AG10803 (cell line): Measurements from ENCODE around the gene CCDC107.
"Not testable (repeated sequence)": the region's sequence is repeated elsewhere in the genome, so short reads cannot be mapped to it uniquely, and the experiment has no call there.

Source experiments
- DNase-seq: peaks from one replicate; pipeline ENCODE4 v3.0.0; 2010; ENCODE audit warnings: low read depth
- H3K4me3 ChIP-seq: 2 replicates; pipeline ENCODE4 v1.5.1; 2011; ENCODE audit warnings: mild to moderate bottlenecking, low read length, control low read depth
- TF ChIP-seq, protein P1 (sequence below): conservative IDR thresholded peaks from 2 replicates; pipeline ENCODE4 v1.5.1; 2011; ENCODE audit warnings: mild to moderate bottlenecking, low read length, control low read depth, inconsistent platforms

The CCDC107 gene

GRCh38 chr9:35643046-35643445, 15.0 kb upstream of the CCDC107 start:
- H3K4me3 ChIP-seq: no peak overlapping the region
- TF ChIP-seq, protein P1, sequence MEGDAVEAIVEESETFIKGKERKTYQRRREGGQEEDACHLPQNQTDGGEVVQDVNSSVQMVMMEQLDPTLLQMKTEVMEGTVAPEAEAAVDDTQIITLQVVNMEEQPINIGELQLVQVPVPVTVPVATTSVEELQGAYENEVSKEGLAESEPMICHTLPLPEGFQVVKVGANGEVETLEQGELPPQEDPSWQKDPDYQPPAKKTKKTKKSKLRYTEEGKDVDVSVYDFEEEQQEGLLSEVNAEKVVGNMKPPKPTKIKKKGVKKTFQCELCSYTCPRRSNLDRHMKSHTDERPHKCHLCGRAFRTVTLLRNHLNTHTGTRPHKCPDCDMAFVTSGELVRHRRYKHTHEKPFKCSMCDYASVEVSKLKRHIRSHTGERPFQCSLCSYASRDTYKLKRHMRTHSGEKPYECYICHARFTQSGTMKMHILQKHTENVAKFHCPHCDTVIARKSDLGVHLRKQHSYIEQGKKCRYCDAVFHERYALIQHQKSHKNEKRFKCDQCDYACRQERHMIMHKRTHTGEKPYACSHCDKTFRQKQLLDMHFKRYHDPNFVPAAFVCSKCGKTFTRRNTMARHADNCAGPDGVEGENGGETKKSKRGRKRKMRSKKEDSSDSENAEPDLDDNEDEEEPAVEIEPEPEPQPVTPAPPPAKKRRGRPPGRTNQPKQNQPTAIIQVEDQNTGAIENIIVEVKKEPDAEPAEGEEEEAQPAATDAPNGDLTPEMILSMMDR: no peak
- DNase-seq: no peak

DNA sequence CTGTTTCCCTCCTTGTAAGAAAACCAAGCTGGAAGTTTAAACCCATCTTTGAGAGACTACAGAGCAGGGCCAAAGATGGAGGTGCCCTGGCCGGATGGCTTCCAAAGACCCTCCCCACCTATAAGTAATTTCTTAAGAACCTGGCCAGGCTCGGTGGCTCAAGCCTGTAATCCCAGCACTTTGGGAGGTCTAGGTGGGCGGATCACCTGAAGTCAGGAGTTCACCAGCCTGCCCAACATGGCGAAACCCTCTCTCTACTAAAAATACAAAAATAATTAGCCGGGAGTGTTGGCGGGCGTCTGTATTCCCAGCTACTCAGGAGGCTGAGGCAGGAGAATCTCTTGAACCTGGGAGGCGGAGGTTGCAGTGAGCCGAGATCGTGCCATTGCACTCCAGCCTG, 12.4 kb upstream of the CCDC107 start:
- not testable (repeated sequence) for DNase-seq
- peak overlapping the region; percentile 70 for H3K4me3 ChIP-seq

DNA sequence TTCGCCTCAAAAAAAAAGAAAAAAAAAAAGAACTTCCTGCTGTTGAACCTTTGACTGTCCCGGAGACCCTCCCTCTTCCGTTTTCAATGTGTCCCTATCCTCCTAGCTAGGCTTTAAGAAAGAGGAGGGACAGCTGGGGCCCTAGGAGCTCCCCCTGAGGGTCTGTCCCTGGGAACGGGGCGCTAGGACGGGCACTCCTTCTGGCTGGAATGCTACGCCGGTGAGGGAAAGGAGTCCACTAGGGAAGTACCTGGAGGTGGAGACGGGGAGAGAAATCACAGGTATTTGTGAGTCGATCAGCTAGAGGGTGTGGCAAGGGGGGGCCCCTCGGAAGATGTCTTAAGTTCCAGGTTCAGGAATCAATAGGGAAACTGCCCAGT, 11.9 kb upstream of the CCDC107 start:
- H3K4me3 ChIP-seq: peak overlapping the region; percentile 70
- DNase-seq: peak; percentile 17
- TF ChIP-seq, protein P1: peak; percentile 37

- peak overlapping the region; percentile 70 for H3K4me3 ChIP-seq
- TF ChIP-seq, protein P1: peak; percentile 74
- DNase-seq: peak; percentile 83
Measured at GRCh38 chr9:35646533-35647265, 11.4 kb upstream of the CCDC107 start.

- H3K4me3 ChIP-seq: no peak overlapping the region
- no peak for DNase-seq
- TF ChIP-seq, protein P1: no peak
Measured at GRCh38 chr9:35649431-35650340, 8.4 kb upstream of the CCDC107 start.

GRCh38 chr9:35650341-35651158, 7.5 kb upstream of the CCDC107 start, which contains the start of gene SIT1:
TSS of gene SIT1 (minus strand) at chr9:35650931. CDS start at chr9:35650853, 78 bp downstream.
- H3K4me3 ChIP-seq: no peak within 1 kb of the TSS
- DNase-seq: no peak
- TF ChIP-seq, protein P1: no peak
